SK-MEL-5 (cell line): Measurements from ENCODE around the gene MSRB2. TPM values are rescaled to one million over a fixed set of nuclear protein-coding genes. Genes with fewer than 3 reads are reported as not detected.
"Not testable (repeated sequence)": the region's sequence is repeated elsewhere in the genome, so short reads cannot be mapped to it uniquely, and the experiment has no call there.

Source experiments
- DNase-seq: peaks from one replicate; pipeline ENCODE4 v3.0.0-alpha.2; 2016; ENCODE audit warnings: low read depth, low spot score
- in situ Hi-C: cut with HindIII; loops from 2 replicates; pipeline ENCODE4 v1.10.0; 2016; ENCODE audit warnings: low sequenced_read_pairs, high pct_unique_total_duplicates, low pct_unique_long_range_greater_than_20kb
- total RNA-seq: library from RNA; depleted of rRNA; stranded (reverse); fragments of >200 nt; shearing (Covaris generic); gene quantifications from 2 replicates; pipeline ENCODE4 v1.2.3, GENCODE V29; 2014

MSRB2 gene
- total RNA-seq, 1 experiment from 2014 or later: 27.5 TPM

DNA sequence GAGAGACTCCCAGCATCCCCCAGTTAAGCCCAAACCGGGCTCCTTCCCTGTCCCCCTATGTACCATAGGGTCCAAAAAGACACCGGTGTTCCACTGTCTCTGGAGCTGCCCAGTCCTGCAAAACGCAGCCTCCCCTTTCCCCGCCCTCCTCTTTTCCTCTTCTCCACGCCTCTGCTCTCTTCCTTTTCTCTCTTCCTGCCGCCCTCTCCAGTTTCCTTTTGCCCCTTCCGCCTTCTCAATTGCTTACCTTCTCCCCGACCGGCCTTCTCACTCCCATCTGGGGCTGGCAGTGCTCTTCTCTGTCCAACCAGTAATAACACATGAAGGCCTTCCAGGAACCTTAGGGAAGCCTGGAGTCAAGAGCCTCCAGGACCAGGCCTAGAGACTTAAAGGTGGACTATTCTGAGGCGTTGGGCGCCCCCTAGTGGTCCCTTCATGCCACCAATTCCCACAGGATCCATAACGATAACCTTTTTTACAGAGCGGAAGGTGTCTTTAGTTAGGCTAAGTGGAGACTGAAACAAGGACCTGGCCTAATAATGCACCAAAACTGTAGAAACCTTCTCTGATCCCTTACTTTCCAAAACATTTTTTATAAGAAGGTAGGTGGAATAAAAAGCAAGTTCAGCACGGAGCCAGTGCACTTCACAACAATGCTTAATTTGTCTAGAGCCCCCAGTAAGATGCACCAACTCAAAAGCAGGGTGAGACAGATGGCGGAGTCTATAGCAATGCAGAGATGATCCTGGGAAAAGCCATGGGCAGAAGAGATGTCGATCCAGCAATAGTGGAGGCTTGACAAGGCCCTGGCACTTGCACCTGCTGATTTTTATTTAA, 27.2 kb upstream of the MSRB2 start:
- in situ Hi-C loops: no loop called here
- DNase-seq: peak; percentile 85

DNA sequence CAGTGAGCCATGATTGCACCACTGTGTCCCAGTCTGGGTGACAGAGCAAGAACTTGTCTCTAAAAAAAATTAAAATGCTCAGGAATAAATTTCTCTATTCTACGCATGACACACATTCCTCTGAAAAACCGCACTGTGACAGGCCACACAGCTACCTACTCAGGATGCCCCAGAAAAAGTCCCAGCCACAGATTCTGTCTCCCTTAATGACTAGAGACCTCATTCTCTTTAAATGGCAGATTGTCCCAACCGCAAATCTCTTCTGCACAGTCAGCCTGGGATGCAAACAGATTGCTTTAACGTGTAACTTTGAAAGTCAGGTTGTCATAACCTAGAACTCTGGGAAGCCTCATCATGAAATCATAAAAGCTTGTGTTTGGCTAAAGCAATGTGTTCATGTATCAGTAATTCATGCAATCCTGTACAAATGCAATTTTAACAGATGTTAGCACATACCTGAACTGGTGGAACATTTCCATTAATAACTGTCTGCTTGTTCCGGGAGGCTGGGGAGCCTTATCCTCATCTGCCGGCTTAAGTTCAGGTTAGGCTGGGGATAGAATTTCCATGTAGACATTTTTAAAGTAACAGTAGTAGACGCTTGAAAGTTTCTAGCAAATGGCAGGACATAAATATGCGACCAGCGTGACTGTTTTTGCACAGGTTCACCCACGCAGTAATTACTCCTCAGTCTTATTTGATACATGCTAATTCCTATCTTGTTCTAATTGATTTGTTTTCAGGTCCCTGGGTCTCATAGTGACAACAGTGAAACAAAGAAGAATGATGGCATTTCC, 26.2 kb upstream of the MSRB2 start:
- DNase-seq: no peak
- in situ Hi-C loops: no loop called here

DNA sequence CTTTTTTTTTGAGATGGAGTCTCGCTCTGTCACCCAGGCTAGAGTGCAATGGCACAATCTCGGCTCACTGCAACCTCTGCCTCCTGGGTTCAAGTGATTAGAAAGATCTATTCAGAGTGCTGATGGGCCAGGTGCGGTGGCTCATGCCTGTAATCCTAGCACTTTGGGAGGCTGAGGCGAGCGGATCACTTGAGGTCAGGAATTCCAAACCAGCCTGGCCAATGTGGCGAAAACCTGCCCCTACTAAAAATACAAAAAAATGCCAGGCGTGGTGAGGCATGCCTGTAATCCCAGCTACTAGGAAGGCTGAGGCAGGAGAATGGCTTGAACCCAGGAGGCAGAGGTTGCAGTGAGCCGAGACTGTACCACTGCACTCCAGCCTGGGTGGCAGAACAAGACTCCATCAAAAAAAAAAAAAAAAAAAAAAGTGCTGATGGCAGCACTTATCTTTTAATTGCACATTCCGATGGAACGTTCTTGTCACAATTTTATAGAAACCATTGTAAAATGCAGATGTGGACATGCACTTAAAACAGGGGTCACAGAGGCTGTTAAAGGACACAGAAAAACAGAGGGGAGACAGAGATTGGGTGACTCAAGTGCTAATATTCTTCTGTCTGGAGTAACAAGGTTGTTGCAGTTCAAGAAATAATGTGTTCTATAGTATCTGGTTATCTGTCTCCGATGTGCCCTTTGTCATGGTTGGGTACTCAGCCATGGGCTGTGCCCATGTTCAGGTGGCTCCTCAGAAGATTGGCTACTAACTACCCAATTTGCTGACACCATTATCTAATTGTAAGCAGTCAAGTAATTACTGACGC, 25.1 kb upstream of the MSRB2 start:
- in situ Hi-C loops, DNase-seq: not testable (repeated sequence)

DNA sequence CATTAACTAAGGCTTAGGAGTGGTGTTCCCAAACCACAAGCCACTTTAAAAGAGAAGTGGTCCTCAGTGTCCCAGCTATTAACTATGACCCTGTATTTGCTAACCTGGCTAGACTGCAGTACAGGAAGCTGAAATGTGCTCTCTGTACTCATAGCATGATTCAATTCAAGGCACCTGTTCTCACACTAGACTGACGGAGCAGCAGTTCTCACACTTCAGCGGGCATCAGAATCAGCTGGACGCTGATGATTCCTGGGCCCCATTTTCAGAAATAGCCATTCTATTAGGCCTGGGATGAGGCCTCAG, 24.5 kb upstream of the MSRB2 start:
- in situ Hi-C loops: no loop called here
- DNase-seq: no peak

DNA sequence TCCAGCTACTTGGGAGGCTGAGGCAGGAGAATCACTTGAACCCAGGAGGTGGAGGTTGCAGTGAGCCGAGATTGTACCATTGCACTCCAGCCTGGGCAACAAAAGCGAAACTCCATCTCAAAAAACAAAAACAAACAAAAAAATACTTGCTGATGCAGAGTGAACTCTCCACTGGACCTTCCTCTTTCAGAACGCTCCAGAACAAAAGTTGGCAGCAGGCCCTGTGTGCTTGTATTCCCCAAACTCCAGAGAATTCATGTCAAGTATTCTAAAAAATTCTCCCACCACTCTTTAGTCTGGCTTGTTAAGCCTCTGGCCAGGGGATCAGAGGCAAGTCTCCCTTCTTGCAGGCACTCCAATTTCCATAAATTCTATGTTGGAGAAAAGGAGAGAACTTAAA, 22.8 kb upstream of the MSRB2 start:
- DNase-seq, in situ Hi-C loops: not testable (repeated sequence)

DNA sequence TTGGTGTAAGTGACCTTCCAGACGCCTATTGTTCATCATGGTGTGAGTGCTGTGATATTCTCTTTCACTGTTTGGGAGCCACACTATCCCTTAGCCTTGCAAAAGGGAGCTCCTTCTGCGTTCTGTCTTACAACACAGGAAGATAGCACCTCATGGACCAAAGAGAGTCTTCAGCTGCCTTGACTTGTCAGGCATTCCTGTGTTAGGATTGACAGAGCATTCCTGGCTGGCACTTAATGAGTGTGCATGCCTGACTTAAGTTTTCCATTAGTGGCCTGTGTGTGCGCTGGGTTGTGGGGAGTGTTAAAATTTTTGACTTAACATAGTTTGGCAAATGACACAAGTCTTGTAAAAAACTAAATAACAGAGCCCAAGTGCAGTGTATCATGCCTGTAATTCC, 21.9 kb upstream of the MSRB2 start:
- in situ Hi-C loops: no loop called here
- no peak for DNase-seq

DNA sequence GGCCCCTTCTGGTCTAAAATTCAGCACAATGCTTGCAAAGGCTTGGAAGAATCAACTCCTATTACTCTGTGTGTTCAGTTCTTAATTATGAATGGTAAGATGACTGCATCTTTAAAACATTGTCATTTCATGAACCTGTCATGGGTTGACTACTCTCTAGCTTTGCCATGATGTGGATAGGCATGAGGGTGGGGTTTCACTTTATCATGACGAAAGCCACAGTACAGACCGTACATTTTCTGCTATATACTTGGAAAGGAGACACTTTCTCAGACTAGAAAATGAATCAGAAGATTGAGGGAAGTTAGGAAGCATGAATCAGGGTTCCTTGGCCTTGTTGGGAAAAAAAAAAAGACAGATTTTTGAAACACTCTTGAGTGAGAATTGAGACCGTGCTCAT, 19.7 kb upstream of the MSRB2 start:
- DNase-seq: no peak

DNA sequence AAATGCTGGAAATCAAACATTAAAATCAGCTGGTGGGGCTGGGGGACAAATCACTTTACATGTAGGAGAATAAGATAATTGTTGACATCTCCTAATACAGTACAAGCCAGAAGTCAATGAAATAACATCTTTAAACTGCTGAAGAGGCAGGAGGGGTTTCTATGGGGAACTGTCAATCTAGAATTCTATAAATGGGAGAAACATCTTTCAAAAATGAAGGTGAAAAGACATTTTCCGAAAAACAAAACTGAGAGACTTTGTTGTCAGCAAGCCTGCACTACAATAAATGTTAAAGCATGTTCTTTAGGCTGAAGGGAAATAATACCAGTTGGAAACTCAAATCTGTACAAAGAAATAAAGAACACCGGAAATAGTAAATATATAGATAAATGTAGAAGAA, 17.3 kb upstream of the MSRB2 start:
- DNase-seq: no peak
- in situ Hi-C loops: no loop called here

More for the DNA sequence above, 19.7 kb upstream of the MSRB2 start:
- in situ Hi-C loops: no loop called here

DNA sequence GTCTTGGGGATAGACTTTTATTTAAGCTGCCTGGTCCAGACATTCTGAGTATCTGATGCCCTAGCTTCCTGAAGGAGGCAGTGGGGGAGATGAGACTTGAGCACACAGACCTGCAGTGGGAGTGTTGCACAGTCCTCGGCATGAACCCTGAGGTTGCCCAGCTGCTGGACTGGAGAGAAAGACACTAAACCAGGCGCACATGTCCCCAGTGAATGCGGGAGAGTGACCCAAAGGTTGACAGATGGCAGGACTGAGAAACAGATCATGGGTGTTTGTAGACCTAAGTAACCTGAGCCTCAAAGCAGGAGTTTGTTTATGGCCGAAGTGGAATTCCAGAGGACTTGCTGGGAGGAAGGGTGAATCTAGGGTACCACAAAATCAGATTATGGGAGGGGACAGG, 15.7 kb upstream of the MSRB2 start:
- in situ Hi-C loops: no loop called here
- DNase-seq: no peak

DNA sequence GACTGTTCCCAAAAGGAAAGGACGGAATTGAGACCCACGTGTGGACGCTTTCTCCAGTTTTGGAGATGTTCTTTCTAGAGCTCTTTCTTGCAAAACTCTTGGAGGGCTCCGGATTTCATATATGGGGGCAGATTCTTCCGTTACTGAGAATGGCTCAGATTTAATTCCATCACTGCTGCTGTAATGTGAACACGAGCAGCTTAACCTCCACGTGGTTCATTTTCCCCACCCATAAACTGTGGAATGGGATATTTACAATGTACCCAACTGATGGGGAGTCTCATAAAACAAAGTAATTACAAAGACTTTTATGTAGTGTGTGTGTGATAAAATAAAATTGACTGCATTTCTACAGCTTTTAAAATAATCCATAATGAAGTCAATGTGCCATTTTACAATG, 15.1 kb upstream of the MSRB2 start:
- in situ Hi-C loops: no loop called here
- no peak for DNase-seq

DNA sequence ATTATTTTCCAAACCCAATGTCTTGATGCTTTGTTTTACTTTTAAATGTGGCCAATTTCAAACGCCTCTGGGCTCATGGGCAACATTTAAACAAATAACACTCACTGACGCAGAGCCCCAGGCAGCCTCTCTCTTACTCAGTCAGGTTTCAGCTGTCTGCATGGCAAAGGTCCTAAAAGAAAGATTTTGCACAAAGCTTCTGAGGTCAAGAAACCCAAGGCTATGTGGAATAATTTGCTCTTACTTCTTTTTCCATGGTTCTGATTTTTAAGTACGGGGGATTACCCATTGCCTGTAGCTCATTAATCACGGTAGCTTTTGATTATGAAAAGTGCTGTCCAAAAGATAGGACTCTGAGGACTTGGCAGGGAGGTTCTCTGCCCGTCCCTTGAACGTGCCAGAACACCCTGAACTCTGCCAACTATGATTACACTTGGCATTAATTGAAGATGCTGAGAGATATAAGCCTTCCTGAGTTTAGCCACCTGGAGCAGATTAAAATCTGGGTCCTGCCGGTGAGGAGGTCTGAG, 14.1 kb upstream of the MSRB2 start:
- in situ Hi-C loops: no loop called here
- DNase-seq: no peak

DNA sequence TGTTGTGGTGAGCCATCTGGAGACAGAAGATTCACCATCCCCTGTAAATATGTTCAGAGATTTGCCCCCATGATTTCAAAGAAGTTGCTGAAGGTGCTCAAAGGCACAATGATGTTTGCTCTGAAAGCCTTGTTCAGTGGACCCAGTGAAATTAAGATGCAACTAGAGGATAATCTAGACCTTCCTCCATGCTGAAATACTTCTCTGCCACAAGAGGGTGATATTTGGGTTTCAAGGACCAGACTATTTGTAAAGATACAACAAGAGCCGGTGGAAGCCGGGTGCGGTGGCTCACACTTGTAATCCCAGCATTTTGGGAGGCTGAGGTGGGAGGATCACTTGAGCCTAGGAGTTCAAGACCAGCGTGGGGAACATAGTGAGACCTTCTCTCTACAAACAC, 13.5 kb upstream of the MSRB2 start:
- DNase-seq: peak; percentile 58
- in situ Hi-C loops: no loop called here

DNA sequence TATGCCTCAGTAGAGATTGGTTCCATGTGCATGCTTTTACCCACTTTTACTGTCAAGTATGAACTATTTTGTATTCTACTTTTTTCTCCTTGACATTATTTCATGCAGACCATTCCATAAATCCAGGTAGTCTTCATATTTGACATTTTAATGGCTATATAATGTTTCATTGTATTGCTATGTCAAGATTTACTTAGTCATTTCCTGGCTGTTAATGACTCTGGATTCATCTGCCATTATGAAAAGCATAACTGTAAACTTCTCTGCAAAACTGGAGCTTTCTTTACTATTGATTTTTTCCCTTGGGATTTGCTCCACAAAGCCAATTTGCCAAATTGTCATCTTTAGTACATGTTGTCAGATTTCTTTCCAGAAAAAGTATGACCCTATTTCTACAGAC, 6.8 kb upstream of the MSRB2 start:
- DNase-seq: no peak
- in situ Hi-C loops: no loop called here

DNA sequence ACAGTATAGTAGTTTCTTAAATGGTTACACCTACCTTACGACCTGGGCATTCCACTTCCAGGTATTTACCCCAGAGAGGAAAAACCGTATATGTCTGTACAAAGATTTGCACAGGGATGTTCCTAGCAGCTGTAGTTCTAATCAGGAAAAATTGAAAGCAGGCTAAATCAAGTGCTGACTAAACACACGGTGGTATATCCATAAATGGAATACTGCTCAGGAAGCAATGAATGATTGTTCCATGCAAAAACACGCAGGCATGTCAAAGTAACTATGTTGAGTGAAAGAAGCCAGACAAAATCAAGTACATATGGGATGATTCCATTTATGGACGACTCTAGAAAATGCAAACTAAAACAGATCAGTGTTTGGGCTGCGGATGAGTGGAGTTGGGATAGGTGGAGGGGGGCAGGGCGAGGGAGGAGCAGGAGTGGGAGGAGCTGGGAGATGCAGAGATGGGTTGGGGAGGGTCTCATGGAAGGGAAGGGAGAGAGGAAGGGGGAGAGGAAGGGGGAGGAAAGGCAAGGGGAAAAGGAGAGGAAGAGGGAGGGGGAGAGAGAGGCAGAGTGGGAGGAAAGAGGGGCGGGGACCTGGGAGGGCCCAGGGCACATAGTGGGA, 484 bp upstream of the MSRB2 start:
- in situ Hi-C loops: no loop called here
- DNase-seq: no peak

DNA sequence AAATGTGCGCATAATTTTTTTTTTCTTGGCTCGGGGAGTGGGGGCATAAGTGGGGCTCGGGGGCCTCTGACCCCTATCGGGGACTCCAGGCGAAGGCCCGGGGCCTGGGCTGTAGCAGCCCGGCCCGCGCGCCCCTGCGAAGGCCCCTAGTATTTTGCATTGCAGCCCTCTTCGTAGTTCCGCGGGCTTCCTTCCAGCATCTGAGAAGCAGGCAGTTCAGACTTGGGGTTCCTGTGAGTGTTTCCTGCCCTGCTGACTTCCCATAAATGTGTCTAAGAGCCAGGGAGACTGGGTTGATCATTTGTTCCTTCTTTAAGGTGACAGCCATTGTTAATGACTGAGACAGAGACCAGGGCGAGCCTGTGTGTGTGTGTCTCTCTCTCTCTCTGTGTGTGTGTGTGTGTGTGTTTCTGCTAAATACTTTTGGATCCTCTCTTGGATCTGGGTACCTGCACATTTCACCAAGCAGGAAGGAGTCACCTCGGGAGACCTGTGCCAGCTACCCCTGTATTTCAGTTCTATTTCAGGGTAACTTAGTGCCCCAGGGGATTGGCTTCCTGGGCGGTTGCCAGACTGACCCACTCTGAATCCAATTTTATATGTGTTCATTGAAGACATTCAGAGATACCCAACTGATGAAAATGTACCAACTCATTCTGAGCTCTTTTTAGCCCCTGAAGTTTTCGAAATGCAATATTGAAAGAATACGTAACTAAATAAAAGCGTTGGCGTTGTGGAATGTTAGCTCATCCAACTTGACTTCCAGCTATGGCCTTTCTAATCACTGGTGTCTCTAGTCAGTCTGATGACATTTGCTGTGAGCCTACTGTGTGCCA, 805 bp downstream of the MSRB2 start:
- peak; percentile 3 for DNase-seq
- in situ Hi-C loops: no loop called here

DNA sequence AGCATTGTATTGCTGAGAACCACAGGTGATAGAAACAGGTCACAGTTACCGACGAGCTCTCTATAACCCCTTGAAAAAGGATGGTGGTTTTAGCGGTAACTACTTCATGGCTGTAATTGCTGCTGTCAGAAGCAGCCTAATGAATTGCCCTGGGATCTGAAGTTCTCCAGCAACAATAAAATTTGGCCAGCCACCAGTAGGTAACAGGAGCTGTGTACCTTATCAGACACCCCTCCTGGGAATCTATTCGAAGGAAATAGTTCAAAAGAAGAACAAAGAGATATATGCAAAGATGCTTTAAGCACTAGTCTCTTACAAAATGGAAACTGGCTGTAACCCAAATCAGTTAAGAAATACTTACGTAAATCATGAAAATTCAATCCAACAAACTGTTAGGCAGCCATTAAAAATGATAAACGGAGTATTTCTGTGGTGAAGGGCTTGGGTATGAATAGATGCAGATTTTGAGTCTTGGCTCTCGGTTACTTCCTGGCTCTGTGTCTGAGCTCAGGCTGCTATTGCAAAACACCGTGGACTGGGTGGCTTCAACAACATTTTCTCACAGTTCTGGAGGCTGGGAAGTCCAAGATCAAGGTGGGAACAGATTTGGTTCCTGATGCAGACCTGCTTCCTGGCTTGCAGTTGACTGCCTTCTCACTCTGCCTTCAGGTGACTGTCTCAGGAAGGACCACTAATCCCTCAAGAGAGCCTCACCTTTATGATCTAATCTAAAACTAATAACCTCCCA, 1.6 kb downstream of the MSRB2 start:
- in situ Hi-C loops: no loop called here
- no peak for DNase-seq
